Mucosa of gallbladder (tissue), 1 donor: Measurements from ENCODE around the gene CCR8. TPM values are rescaled to one million over a fixed set of nuclear protein-coding genes. Genes with fewer than 3 reads are reported as not detected.
A peak's percentile ranks its signal among the peaks of the same experiment; 100 is the strongest.

ENCODE experiments used
- DNase-seq: peaks from one replicate; pipeline ENCODE4 v3.0.0-alpha.2; 2020; ENCODE audit warnings: low spot score
- total RNA-seq: library from RNA; stranded (reverse); gene quantifications from one replicate; pipeline ENCODE4 v1.2.1, GENCODE V29; 2021
- donor health status: DM: no; HTN: no; CAD: no.

CCR8 gene
- not detected for total RNA-seq

GRCh38 chr3:39329493-39329892 is at the start of gene CCR8:
CCR8 (plus strand) TSS chr3:39329709; CDS start chr3:39332332, 2,623 bp downstream.
- DNase-seq = no peak

GRCh38 chr3:39279745-39280517 is 49.6 kb upstream of the CCR8 start, which contains the start of gene CX3CR1:
CX3CR1 (minus strand) TSS chr3:39280036; CDS start chr3:39266509, 13,527 bp downstream.
- no peak for DNase-seq

- no peak for DNase-seq
These were observed 48.9 kb upstream of the CCR8 start for GRCh38 chr3:39280571-39280970.

- no peak for DNase-seq
These were observed 48.0 kb upstream of the CCR8 start for GRCh38 chr3:39281533-39281932.

GRCh38 chr3:39282057-39282456 is 47.5 kb upstream of the CCR8 start:
- no peak for DNase-seq

- no peak for DNase-seq
These were observed 45.0 kb upstream of the CCR8 start for GRCh38 chr3:39284457-39284881.

GRCh38 chr3:39285332-39285731 is 44.2 kb upstream of the CCR8 start:
- no peak for DNase-seq

GRCh38 chr3:39286771-39287170 is 42.7 kb upstream of the CCR8 start:
- no peak for DNase-seq

- DNase-seq = no peak
These were observed 42.0 kb upstream of the CCR8 start for GRCh38 chr3:39287216-39288164.

GRCh38 chr3:39288300-39288808 is 41.2 kb upstream of the CCR8 start:
- DNase-seq = peak; percentile 77

- DNase-seq = no peak
These were observed 40.4 kb upstream of the CCR8 start for GRCh38 chr3:39289107-39289506.

GRCh38 chr3:39290255-39290654 is 39.3 kb upstream of the CCR8 start:
- DNase-seq = no peak

- DNase-seq = peak; percentile 62
These were observed 37.6 kb upstream of the CCR8 start for GRCh38 chr3:39291903-39292329.

- no peak for DNase-seq
These were observed 36.5 kb upstream of the CCR8 start for GRCh38 chr3:39292961-39293360.

- no peak for DNase-seq
These were observed 34.9 kb upstream of the CCR8 start for GRCh38 chr3:39294446-39295183.

- no peak for DNase-seq
These were observed 34.2 kb upstream of the CCR8 start for GRCh38 chr3:39295184-39295775.

- DNase-seq = no peak
These were observed 33.1 kb upstream of the CCR8 start for GRCh38 chr3:39296197-39297077.

GRCh38 chr3:39299279-39299678 is 30.2 kb upstream of the CCR8 start:
- DNase-seq = no peak

- DNase-seq = no peak
These were observed 27.3 kb upstream of the CCR8 start for GRCh38 chr3:39302178-39302577.

- DNase-seq = no peak
These were observed 16.2 kb upstream of the CCR8 start for GRCh38 chr3:39313289-39313688.
